HEK293 (cell line): Measurements from ENCODE around the gene WWOX.

Experiments
- CTCF ChIA-PET: fragments of 350-600 bp; formaldehyde crosslinking; extraction: SDS; loops from one replicate; lab custom pipeline; 2021; ENCODE audit warnings: antibody characterized with exemption; lab: Yijun Ruan, JAX
- POLR2A ChIA-PET: fragments of 300-600 bp; formaldehyde crosslinking; extraction: SDS; loops from one replicate; lab custom pipeline; 2020; ENCODE audit warnings: antibody characterized with exemption, inconsistent platforms; lab: Yijun Ruan, JAX
- H3K27ac ChIP-seq: fragments of 200-500 bp; sonication (Bioruptor generic); 2 replicates; pipeline ENCODE4 v1.5.1; 2014; ENCODE audit warnings: low read depth, low read length, control low read depth, inconsistent platforms; ENCODE audit errors: extremely low read depth
- H3K36me3 ChIP-seq, 2 experiments: fragments of 200-500 bp in 1 of 2; sonication (Bioruptor generic) in 1 of 2; 1 replicate in 1 of 2; 2 replicates in 1 of 2; pipeline ENCODE4 v1.5.1; 2014 to 2017; ENCODE audit warnings: inconsistent platforms in 2 of 2, low read length in 2 of 2; ENCODE audit not compliant: control insufficient read depth in 2 of 2, insufficient read depth in 1 of 2
- H3K4me1 ChIP-seq: fragments of 200-500 bp; sonication (Bioruptor generic); 2 replicates; pipeline ENCODE4 v1.5.1; 2014; ENCODE audit warnings: mild to moderate bottlenecking, low read length, inconsistent platforms; ENCODE audit not compliant: control insufficient read depth, insufficient read depth
- H3K4me3 ChIP-seq: 2 replicates; pipeline ENCODE4 v1.5.1; 2011; ENCODE audit warnings: low read depth, mild to moderate bottlenecking, control low read depth, low read length, moderate library complexity
- H3K9me3 ChIP-seq: fragments of 200-500 bp; sonication (Bioruptor generic); 2 replicates; pipeline ENCODE4 v1.5.1; 2014; ENCODE audit warnings: low read depth, low read length, inconsistent platforms; ENCODE audit not compliant: control insufficient read depth, insufficient read depth
- ELK4 ChIP-seq: IDR thresholded peaks from 2 replicates; pipeline ENCODE4 v1.6.1; 2011; ENCODE audit warnings: mild to moderate bottlenecking, low read depth, low read length, borderline replicate concordance
- HIC1 ChIP-seq: fragments of 450-650 bp; formaldehyde crosslinking; IDR thresholded peaks from 2 replicates; pipeline ENCODE4 v1.5.1; 2016; ENCODE audit warnings: missing biosample characterization, missing genetic modification characterization
- SALL2 ChIP-seq: fragments of 450-650 bp; formaldehyde crosslinking; IDR thresholded peaks from 2 replicates; pipeline ENCODE4 v1.5.0; 2017; ENCODE audit warnings: missing biosample characterization, mild to moderate bottlenecking, missing genetic modification characterization, borderline replicate concordance
- SP3 ChIP-seq: fragments of 450-650 bp; formaldehyde crosslinking; IDR thresholded peaks from 2 replicates; pipeline ENCODE4 v1.5.1; 2016; ENCODE audit warnings: missing biosample characterization, missing genetic modification characterization
- ZBTB10 ChIP-seq: fragments of 450-650 bp; formaldehyde crosslinking; IDR thresholded peaks from 2 replicates; pipeline ENCODE4 v1.5.1; 2016; ENCODE audit warnings: missing biosample characterization, missing genetic modification characterization
- ZFHX2 ChIP-seq: fragments of 450-650 bp; formaldehyde crosslinking; conservative IDR thresholded peaks from 2 replicates; pipeline ENCODE4 v1.5.1; 2016; ENCODE audit warnings: missing biosample characterization, missing genetic modification characterization
- ZNF146 ChIP-seq: fragments of 450-650 bp; formaldehyde crosslinking; IDR thresholded peaks from 2 replicates; pipeline ENCODE4 v1.5.1; 2016; ENCODE audit warnings: missing biosample characterization, missing genetic modification characterization
- ZNF26 ChIP-seq: fragments of 450-650 bp; formaldehyde crosslinking; IDR thresholded peaks from 2 replicates; pipeline ENCODE4 v1.5.1; 2016; ENCODE audit warnings: missing biosample characterization, missing genetic modification characterization
- ZNF341 ChIP-seq: fragments of 450-650 bp; formaldehyde crosslinking; IDR thresholded peaks from 2 replicates; pipeline ENCODE4; 2016; ENCODE audit warnings: low read depth, missing biosample characterization, missing genetic modification characterization
- ZNF626 ChIP-seq: fragments of 450-650 bp; sonication (Bioruptor Pico); formaldehyde crosslinking; IDR thresholded peaks from 2 replicates; pipeline ENCODE4 v1.5.1; 2018; ENCODE audit warnings: missing biosample characterization, missing genetic modification characterization, inconsistent platforms
- ZSCAN30 ChIP-seq: fragments of 450-650 bp; IDR thresholded peaks from 2 replicates; pipeline ENCODE4 v1.5.1; 2018; ENCODE audit warnings: missing biosample characterization, mild to moderate bottlenecking, missing genetic modification characterization, moderate library complexity

WWOX gene

GRCh38 chr16:78884204-78884603 lies 784.8 kb downstream of the WWOX start (continued):
- TF ChIP-seq HIC1 = no peak
- TF ChIP-seq, all 188 proteins: peak for 0

- ChIA-PET POLR2A (no interaction called here), CTCF (no interaction called here)
- H3K4me3 ChIP-seq = no peak overlapping the region
- H3K4me1 ChIP-seq = no peaks in the 10 kb centered on the region
- H3K27ac ChIP-seq = no peak overlapping the region
- no peaks in the 10 kb centered on the region for H3K36me3 ChIP-seq
- TF ChIP-seq ZNF26 (no peak), ZNF146 (tag by site-specific recombination) (no peak)
- no peaks in the 10 kb centered on the region for H3K9me3 ChIP-seq
Observed at GRCh38 chr16:78889346-78889745, 789.9 kb downstream of the WWOX start.

GRCh38 chr16:78890373-78890895 lies 791.0 kb downstream of the WWOX start:
- peaks cover 2% of the 10 kb centered on the region; the same call in 1 of the 2 replicates for H3K4me1 ChIP-seq
- ChIA-PET CTCF (interaction anchor here (0.5 kb wide), 1 partner anchor 1049 kb away, joined by 3 read pairs; no protein-coding TSS in a partner anchor), POLR2A (no interaction called here)
- H3K4me3 ChIP-seq = no peak overlapping the region
- no peaks in the 10 kb centered on the region for H3K36me3 ChIP-seq
- no peak for TF ChIP-seq ELK4
- no peak for TF ChIP-seq ZNF341 (tag by site-specific recombination)
- TF ChIP-seq ZNF626 (tag by site-specific recombination) = no peak
- TF ChIP-seq ZBTB10 = no peak
- no peak for TF ChIP-seq ZSCAN30 (tag by site-specific recombination)
- no peak for TF ChIP-seq SP3 (tag by site-specific recombination)
- TF ChIP-seq SALL2 (tag by site-specific recombination) = no peak
- no peak for TF ChIP-seq ZFHX2 (tag by site-specific recombination)
- H3K27ac ChIP-seq = no peak overlapping the region
- no peaks in the 10 kb centered on the region for H3K9me3 ChIP-seq
